Type B pancreatic cell (in vitro differentiated cells): ENCODE measurements around the gene CDKN2B. TPM values are rescaled to one million over a fixed set of nuclear protein-coding genes. Genes with fewer than 3 reads are reported as not detected.

Experiments used
- DNase-seq: peaks from one replicate; pipeline ENCODE4 v3.0.0; 2021; ENCODE audit warnings: mixed read lengths; ENCODE audit not compliant: unreplicated experiment; ENCODE audit errors: extremely low spot score
- H3K27ac Mint-ChIP-seq: 2 replicates; pipeline ENCODE4 v1.8.0; 2021; ENCODE audit warnings: mild to moderate bottlenecking, mixed read lengths
- H3K27me3 Mint-ChIP-seq: 2 replicates; pipeline ENCODE4 v1.8.0; 2021; ENCODE audit warnings: mixed read lengths
- H3K36me3 Mint-ChIP-seq: 2 replicates; pipeline ENCODE4 v1.8.0; 2021; ENCODE audit warnings: mixed read lengths
- H3K4me1 Mint-ChIP-seq: one replicate; pipeline ENCODE4 v1.8.0; 2021; ENCODE audit warnings: mixed read lengths; ENCODE audit not compliant: unreplicated experiment
- H3K4me3 Mint-ChIP-seq: 2 replicates; pipeline ENCODE4 v1.8.0; 2021; ENCODE audit warnings: mild to moderate bottlenecking, mixed read lengths
- H3K9me3 Mint-ChIP-seq: 2 replicates; pipeline ENCODE4 v1.8.0; 2021; ENCODE audit warnings: mixed read lengths
- total RNA-seq: library from RNA; stranded (reverse); gene quantifications from 2 replicates; pipeline ENCODE4 v1.2.1, GENCODE V29; 2021; ENCODE audit warnings: low replicate concordance
- TF ChIP-seq, protein P1 (sequence below): fragments of 200-600 bp; sonication (generic); conservative IDR thresholded peaks from 2 replicates; pipeline ENCODE4 v1.5.0; 2021; ENCODE audit warnings: antibody characterized with exemption, mild to moderate bottlenecking

CDKN2B gene
- total RNA-seq, 1 donor from 2014 or later = 18.4 TPM

- Mint-ChIP-seq H3K27ac (no peak overlapping the region), H3K27me3 (no peaks in the 10 kb centered on the region), H3K9me3 (no peaks in the 10 kb centered on the region), H3K4me1 (peaks cover 14% of the 10 kb centered on the region), H3K4me3 (no peak overlapping the region), H3K36me3 (no peaks in the 10 kb centered on the region)
- TF ChIP-seq, protein P1, sequence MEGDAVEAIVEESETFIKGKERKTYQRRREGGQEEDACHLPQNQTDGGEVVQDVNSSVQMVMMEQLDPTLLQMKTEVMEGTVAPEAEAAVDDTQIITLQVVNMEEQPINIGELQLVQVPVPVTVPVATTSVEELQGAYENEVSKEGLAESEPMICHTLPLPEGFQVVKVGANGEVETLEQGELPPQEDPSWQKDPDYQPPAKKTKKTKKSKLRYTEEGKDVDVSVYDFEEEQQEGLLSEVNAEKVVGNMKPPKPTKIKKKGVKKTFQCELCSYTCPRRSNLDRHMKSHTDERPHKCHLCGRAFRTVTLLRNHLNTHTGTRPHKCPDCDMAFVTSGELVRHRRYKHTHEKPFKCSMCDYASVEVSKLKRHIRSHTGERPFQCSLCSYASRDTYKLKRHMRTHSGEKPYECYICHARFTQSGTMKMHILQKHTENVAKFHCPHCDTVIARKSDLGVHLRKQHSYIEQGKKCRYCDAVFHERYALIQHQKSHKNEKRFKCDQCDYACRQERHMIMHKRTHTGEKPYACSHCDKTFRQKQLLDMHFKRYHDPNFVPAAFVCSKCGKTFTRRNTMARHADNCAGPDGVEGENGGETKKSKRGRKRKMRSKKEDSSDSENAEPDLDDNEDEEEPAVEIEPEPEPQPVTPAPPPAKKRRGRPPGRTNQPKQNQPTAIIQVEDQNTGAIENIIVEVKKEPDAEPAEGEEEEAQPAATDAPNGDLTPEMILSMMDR = no peak
- no peak for DNase-seq
Observed at GRCh38 chr9:22053178-22053577, 44.1 kb upstream of the CDKN2B start.

DNA sequence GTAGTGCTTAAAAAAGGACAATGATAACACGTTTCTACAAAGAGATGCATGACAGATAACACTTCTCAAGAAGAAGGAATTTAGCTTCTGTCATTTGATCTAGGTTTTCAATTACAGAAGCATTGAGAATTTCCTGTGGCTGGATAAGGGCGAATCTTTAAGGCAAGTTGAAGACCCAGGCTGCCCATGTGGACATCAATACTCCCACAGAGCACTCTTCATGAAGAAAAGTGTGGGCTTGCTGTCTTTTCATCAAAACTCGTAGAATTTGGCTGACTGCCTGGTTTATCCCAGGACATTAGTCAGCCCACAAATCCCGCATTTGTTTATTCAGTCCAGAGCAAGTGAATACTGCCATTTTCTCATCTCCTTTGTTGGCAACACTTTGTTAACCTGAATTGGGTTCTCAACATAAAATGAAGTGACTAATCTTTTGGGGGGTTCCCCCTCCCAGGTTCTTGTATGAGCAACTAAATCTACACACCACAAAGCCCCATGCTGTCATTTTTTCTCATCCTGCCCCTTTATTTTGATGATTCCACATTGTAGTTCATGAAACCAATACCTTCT, 43.4 kb upstream of the CDKN2B start:
- TF ChIP-seq, protein P1 = no peak
- DNase-seq = no peak
- Mint-ChIP-seq H3K36me3 (no peaks in the 10 kb centered on the region), H3K4me3 (no peak overlapping the region), H3K27me3 (no peaks in the 10 kb centered on the region), H3K27ac (no peak overlapping the region), H3K4me1 (peaks cover 14% of the 10 kb centered on the region), H3K9me3 (no peaks in the 10 kb centered on the region)

- Mint-ChIP-seq H3K4me1 (peaks cover 14% of the 10 kb centered on the region), H3K9me3 (no peaks in the 10 kb centered on the region), H3K27me3 (no peaks in the 10 kb centered on the region), H3K27ac (no peak overlapping the region), H3K4me3 (no peak overlapping the region), H3K36me3 (no peaks in the 10 kb centered on the region)
- no peak for DNase-seq
- TF ChIP-seq, protein P1 = no peak
Observed at GRCh38 chr9:22050924-22051323, 41.8 kb upstream of the CDKN2B start.

DNA sequence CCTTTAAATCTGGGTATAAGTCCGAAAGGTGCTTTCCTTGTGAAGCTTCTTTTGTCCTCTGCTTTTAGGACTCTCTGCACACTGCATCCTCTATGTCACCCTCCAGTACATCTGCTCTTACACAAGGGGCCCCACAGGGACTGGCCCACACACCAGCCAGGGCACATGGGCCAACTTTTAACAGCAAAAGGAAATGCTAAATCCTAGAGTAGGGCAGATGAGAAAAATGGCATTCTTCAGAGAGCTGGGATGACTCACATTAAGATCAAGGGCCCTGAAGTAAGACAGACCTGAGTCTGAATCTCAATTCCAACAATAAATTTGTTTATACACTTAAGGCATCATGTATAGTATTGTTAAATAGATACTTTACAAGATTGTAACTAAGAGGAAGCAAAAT, 40.3 kb upstream of the CDKN2B start:
- Mint-ChIP-seq H3K4me3 (no peak overlapping the region), H3K27ac (no peak overlapping the region), H3K4me1 (peaks cover 14% of the 10 kb centered on the region), H3K36me3 (no peaks in the 10 kb centered on the region), H3K27me3 (no peaks in the 10 kb centered on the region), H3K9me3 (no peaks in the 10 kb centered on the region)
- TF ChIP-seq, protein P1 = no peak
- DNase-seq = no peak

DNA sequence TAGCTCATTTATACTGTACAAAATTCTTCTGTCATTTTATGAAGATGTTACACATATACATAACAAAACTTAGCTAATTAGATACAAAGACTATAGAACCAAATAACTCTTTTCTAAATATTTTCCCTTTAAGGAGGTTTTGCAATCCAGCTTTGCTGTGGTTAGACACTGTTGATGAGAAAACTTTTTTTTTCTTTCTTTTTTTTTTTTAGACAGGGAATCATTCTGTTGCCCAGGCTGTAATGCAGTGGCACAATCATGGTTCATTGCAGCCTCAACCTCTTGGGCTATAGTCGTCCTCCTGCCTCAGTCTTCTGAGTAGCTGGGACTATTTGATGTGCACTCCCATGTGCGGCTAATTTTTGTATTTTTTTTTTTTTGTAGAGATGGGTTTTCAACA, 38.5 kb upstream of the CDKN2B start:
- Mint-ChIP-seq H3K36me3 (no peaks in the 10 kb centered on the region), H3K27me3 (no peaks in the 10 kb centered on the region), H3K4me1 (peaks cover 14% of the 10 kb centered on the region), H3K4me3 (no peak overlapping the region), H3K27ac (no peak overlapping the region), H3K9me3 (no peaks in the 10 kb centered on the region)
- no peak for DNase-seq
- TF ChIP-seq, protein P1 = no peak
